H9 (cell line): ENCODE data around the gene TBC1D20. TPM values are rescaled to one million over a fixed set of nuclear protein-coding genes. Genes with fewer than 3 reads are reported as not detected.

Experiments
- DNase-seq: peaks from one replicate; pipeline ENCODE4 v3.0.0-alpha.2; 2017
- H2AFZ ChIP-seq: one replicate; pipeline ENCODE4 v1.6.1; 2013; ENCODE audit warnings: mild to moderate bottlenecking, low read length, control low read depth, moderate library complexity
- H2AK5ac ChIP-seq: 2 replicates; pipeline ENCODE4 v1.6.1; 2013; ENCODE audit warnings: low read length, control low read depth, mixed read lengths; ENCODE audit not compliant: insufficient read length
- H2BK120ac ChIP-seq: one replicate; pipeline ENCODE4 v1.6.1; 2013; ENCODE audit warnings: low read depth, mild to moderate bottlenecking, low read length, control low read depth, inconsistent platforms; ENCODE audit not compliant: poor library complexity, severe bottlenecking
- H2BK12ac ChIP-seq: 2 replicates; pipeline ENCODE4 v1.6.1; 2013; ENCODE audit warnings: low read length, control low read depth, mixed read lengths, low read depth; ENCODE audit not compliant: insufficient read length
- H2BK15ac ChIP-seq: 2 replicates; pipeline ENCODE4 v1.6.1; 2013; ENCODE audit warnings: low read depth, low read length, control low read depth
- H2BK20ac ChIP-seq: one replicate; pipeline ENCODE4 v1.6.1; 2013; ENCODE audit warnings: low read depth, mild to moderate bottlenecking, low read length, control low read depth, inconsistent platforms; ENCODE audit not compliant: poor library complexity, severe bottlenecking
- H2BK5ac ChIP-seq: 2 replicates; pipeline ENCODE4 v1.6.1; 2013; ENCODE audit warnings: low read length, control low read depth, mixed read lengths; ENCODE audit not compliant: insufficient read length
- H3K14ac ChIP-seq: 2 replicates; pipeline ENCODE4 v1.6.1; 2013; ENCODE audit warnings: low read length, control low read depth; ENCODE audit not compliant: insufficient read depth
- H3K18ac ChIP-seq: 2 replicates; pipeline ENCODE4 v1.6.1; 2013; ENCODE audit warnings: low read depth, mild to moderate bottlenecking, mixed read lengths, low read length, control low read depth; ENCODE audit not compliant: insufficient read length
- H3K23ac ChIP-seq: 2 replicates; pipeline ENCODE4 v1.6.1; 2013; ENCODE audit warnings: low read length, control low read depth, mixed read lengths, low read depth; ENCODE audit not compliant: insufficient read length
- H3K23me2 ChIP-seq: 2 replicates; pipeline ENCODE4 v1.6.1; 2013; ENCODE audit warnings: low read depth, mild to moderate bottlenecking, mixed read lengths, low read length, control low read depth; ENCODE audit not compliant: insufficient read length, poor library complexity, severe bottlenecking
- H3K27ac ChIP-seq: 2 replicates; pipeline ENCODE4 v1.5.1; 2013; ENCODE audit warnings: low read length, control low read depth, mixed read lengths, low read depth; ENCODE audit not compliant: insufficient read length
- H3K27me3 ChIP-seq: 2 replicates; pipeline ENCODE4 v1.6.1; 2013; ENCODE audit warnings: low read length, control low read depth, inconsistent platforms; ENCODE audit not compliant: insufficient read depth
- H3K4ac ChIP-seq: 2 replicates; pipeline ENCODE4 v1.6.1; 2013; ENCODE audit warnings: low read depth, mild to moderate bottlenecking, control low read depth, inconsistent platforms, low read length, moderate library complexity
- H3K4me1 ChIP-seq: 2 replicates; pipeline ENCODE4 v1.6.1; 2013; ENCODE audit warnings: low read length, control low read depth, inconsistent platforms; ENCODE audit not compliant: insufficient read depth
- H3K4me2 ChIP-seq: 2 replicates; pipeline ENCODE4 v1.6.1; 2013; ENCODE audit warnings: low read length, control low read depth, mixed read lengths; ENCODE audit not compliant: insufficient read length, insufficient read depth
- H3K56ac ChIP-seq: 2 replicates; pipeline ENCODE4 v1.6.1; 2013; ENCODE audit warnings: low read depth, mild to moderate bottlenecking, mixed read lengths, low read length, control low read depth; ENCODE audit not compliant: insufficient read length
- H3K79me1 ChIP-seq: 2 replicates; pipeline ENCODE4 v1.6.1; 2013; ENCODE audit warnings: low read depth, mild to moderate bottlenecking, moderate library complexity, low read length, control low read depth, inconsistent platforms; ENCODE audit not compliant: insufficient read depth, poor library complexity, severe bottlenecking
- H3K79me2 ChIP-seq: 2 replicates; pipeline ENCODE4 v1.6.1; 2013; ENCODE audit warnings: low read length, control low read depth, inconsistent platforms; ENCODE audit not compliant: insufficient read depth
- H3K9ac ChIP-seq: 2 replicates; pipeline ENCODE4 v1.6.1; 2013; ENCODE audit warnings: low read length, control low read depth, mixed read lengths; ENCODE audit not compliant: insufficient read length; ENCODE audit errors: extremely low read depth
- H3K9me3 ChIP-seq: one replicate; pipeline ENCODE4 v1.6.1; 2013; ENCODE audit warnings: low read depth, low read length, inconsistent platforms; ENCODE audit not compliant: control insufficient read depth
- H3T11ph ChIP-seq: one replicate; pipeline ENCODE4 v1.6.1; 2013; ENCODE audit warnings: mild to moderate bottlenecking, low read length, control low read depth, inconsistent platforms
- H4K20me1 ChIP-seq: one replicate; pipeline ENCODE4 v1.6.1; 2013; ENCODE audit not compliant: control insufficient read depth, insufficient read length, insufficient read depth
- H4K5ac ChIP-seq: 2 replicates; pipeline ENCODE4 v1.6.1; 2013; ENCODE audit warnings: low read depth, mild to moderate bottlenecking, mixed read lengths, low read length, control low read depth; ENCODE audit not compliant: insufficient read length
- H4K8ac ChIP-seq: replicated peaks from 2 replicates; pipeline ENCODE4 v1.6.1; 2013; ENCODE audit warnings: low read length, control low read depth, mixed read lengths, low read depth; ENCODE audit not compliant: insufficient read length
- H4K91ac ChIP-seq: 2 replicates; pipeline ENCODE4 v1.6.1; 2013; ENCODE audit warnings: low read depth, mild to moderate bottlenecking, moderate library complexity, mixed read lengths, low read length, control low read depth; ENCODE audit not compliant: insufficient read length
- H3K27ac Mint-ChIP-seq, 3 experiments: 2 replicates in 2 of 3; 3 replicates in 1 of 3; pipeline ENCODE4 v1.8.0; 2020 to 2021; ENCODE audit warnings: mixed read lengths in 3 of 3, mild to moderate bottlenecking in 1 of 3, moderate library complexity in 1 of 3
- H3K27me3 Mint-ChIP-seq: 2 replicates; pipeline ENCODE4 v1.8.0; 2021; ENCODE audit warnings: low read depth, mild to moderate bottlenecking, moderate library complexity, mixed read lengths
- H3K36me3 Mint-ChIP-seq, 3 experiments: 2 replicates in 2 of 3; 3 replicates in 1 of 3; pipeline ENCODE4 v1.8.0; 2020 to 2021; ENCODE audit warnings: low read depth in 3 of 3, mixed read lengths in 3 of 3; ENCODE audit not compliant: insufficient read depth in 1 of 3
- H3K4me1 Mint-ChIP-seq, 2 experiments: 2 replicates each; pipeline ENCODE4 v1.8.0; 2020; ENCODE audit warnings: mixed read lengths in 2 of 2
- H3K4me3 Mint-ChIP-seq, 2 experiments: 2 replicates in 1 of 2; 3 replicates in 1 of 2; pipeline ENCODE4 v1.8.0; 2020 to 2021; ENCODE audit warnings: mild to moderate bottlenecking in 2 of 2, mixed read lengths in 2 of 2, moderate library complexity in 1 of 2
- H3K9me3 Mint-ChIP-seq, 2 experiments: 2 replicates in 1 of 2; 3 replicates in 1 of 2; pipeline ENCODE4 v1.8.0; 2020; ENCODE audit warnings: mild to moderate bottlenecking in 2 of 2, mixed read lengths in 2 of 2, moderate library complexity in 1 of 2
- WGBS: extraction: QIAGEN DNeasy Blood & Tissue Kit; methylation state at CpG from one replicate; pipeline ENCODE4 v1.1.7; 2013; ENCODE audit warnings: missing lambda C conversion rate, low lambda C conversion rate, mixed read lengths; ENCODE audit not compliant: insufficient read length; ENCODE audit errors: extremely low coverage; 5-methylcytosine and 5-hydroxymethylcytosine counted together
- total RNA-seq: library from RNA; stranded (reverse); gene quantifications from 2 replicates; pipeline ENCODE4 v1.2.1, GENCODE V29; 2021
- TF ChIP-seq, protein P1 (sequence below): fragments of 200-600 bp; sonication (generic); conservative IDR thresholded peaks from 3 replicates; pipeline ENCODE4 v1.8.0; 2021; ENCODE audit warnings: antibody characterized with exemption, mild to moderate bottlenecking

Gene TBC1D20
- total RNA-seq, 1 experiment from 2014 or later = 17.9 TPM

DNA sequence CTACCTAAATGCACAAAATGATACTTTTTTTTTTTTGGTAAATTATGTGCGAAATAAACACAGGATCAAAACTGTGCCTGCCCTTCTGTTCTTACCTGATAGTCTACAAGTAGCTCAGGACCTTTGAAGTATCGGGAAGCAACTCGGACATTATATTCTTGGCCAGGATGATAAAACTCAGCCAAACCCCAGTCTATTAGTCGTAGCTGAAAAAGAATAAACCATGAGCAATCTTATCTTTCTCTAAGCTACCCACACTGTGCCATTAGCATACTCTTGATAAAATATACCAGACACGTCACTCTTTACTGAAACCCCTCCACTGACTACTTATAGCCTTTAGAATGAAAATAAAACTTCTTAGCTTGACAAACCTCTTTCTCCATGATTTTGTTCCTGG is 29.8 kb upstream of the TBC1D20 start:
- no peak overlapping the region for H4K8ac ChIP-seq
- no peaks in the 10 kb centered on the region for H4K20me1 ChIP-seq
- H3K23ac ChIP-seq = no peak overlapping the region
- H3K9ac ChIP-seq = no peak overlapping the region
- no peaks in the 10 kb centered on the region for H3K4me1 Mint-ChIP-seq
- H3K23me2 ChIP-seq = no peaks in the 10 kb centered on the region
- H2BK120ac ChIP-seq = no peak overlapping the region
- DNase-seq = no peak
- H2BK5ac ChIP-seq = no peak overlapping the region
- H3K56ac ChIP-seq = no peak overlapping the region
- no peak overlapping the region for H3T11ph ChIP-seq
- H4K5ac ChIP-seq = no peak overlapping the region
- H3K14ac ChIP-seq = no peak overlapping the region
- H3K4ac ChIP-seq = no peak overlapping the region
- H4K91ac ChIP-seq = no peak overlapping the region
- H3K36me3 Mint-ChIP-seq = peaks cover 50 to 82% (median 80%) of the 10 kb centered on the region in 3 experiments; a peak in 6 of 7 replicates
- H3K18ac ChIP-seq = no peak overlapping the region
- no peaks in the 10 kb centered on the region for H3K79me2 ChIP-seq
- H2BK15ac ChIP-seq = no peak overlapping the region
- no peaks in the 10 kb centered on the region for H3K9me3 ChIP-seq
- TF ChIP-seq, protein P1, sequence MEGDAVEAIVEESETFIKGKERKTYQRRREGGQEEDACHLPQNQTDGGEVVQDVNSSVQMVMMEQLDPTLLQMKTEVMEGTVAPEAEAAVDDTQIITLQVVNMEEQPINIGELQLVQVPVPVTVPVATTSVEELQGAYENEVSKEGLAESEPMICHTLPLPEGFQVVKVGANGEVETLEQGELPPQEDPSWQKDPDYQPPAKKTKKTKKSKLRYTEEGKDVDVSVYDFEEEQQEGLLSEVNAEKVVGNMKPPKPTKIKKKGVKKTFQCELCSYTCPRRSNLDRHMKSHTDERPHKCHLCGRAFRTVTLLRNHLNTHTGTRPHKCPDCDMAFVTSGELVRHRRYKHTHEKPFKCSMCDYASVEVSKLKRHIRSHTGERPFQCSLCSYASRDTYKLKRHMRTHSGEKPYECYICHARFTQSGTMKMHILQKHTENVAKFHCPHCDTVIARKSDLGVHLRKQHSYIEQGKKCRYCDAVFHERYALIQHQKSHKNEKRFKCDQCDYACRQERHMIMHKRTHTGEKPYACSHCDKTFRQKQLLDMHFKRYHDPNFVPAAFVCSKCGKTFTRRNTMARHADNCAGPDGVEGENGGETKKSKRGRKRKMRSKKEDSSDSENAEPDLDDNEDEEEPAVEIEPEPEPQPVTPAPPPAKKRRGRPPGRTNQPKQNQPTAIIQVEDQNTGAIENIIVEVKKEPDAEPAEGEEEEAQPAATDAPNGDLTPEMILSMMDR = no peak
- H2BK20ac ChIP-seq = no peak overlapping the region
- no peak overlapping the region; a peak in 1 of 7 replicates for H3K27ac Mint-ChIP-seq
- no peak overlapping the region for H2AK5ac ChIP-seq
- H3K27ac ChIP-seq = no peak overlapping the region
- no CpG with 5 or more reads among the region's 5 CpGs for WGBS
- H3K4me1 ChIP-seq = no peaks in the 10 kb centered on the region
- no peak overlapping the region for H3K4me3 Mint-ChIP-seq
- H3K27me3 ChIP-seq = no peaks in the 10 kb centered on the region
- no peak overlapping the region for H2BK12ac ChIP-seq
- H3K27me3 Mint-ChIP-seq = no peaks in the 10 kb centered on the region
- H3K4me2 ChIP-seq = no peak overlapping the region
- no peaks in the 10 kb centered on the region for H3K9me3 Mint-ChIP-seq
- no peak overlapping the region for H2AFZ ChIP-seq
- no peaks in the 10 kb centered on the region for H3K79me1 ChIP-seq
